Measurements from ENCODE around the gene RAB28.

Gene RAB28

GRCh38 chr4:13347517-13348125, 136.5 kb downstream of the RAB28 start:
- Histone ChIP-seq H3K4me3 (ENCODE audit: low read length, poor library complexity, severe bottlenecking) (no peak overlapping the region), H3K79me2 (ENCODE audit: insufficient read depth, low read length) (no peaks in the 10 kb centered on the region), H3F3A (ENCODE audit: low read depth) (no peaks in the 10 kb centered on the region), H3K9me3 (ENCODE audit: insufficient read depth, low read depth, low read length) (no peaks in the 10 kb centered on the region), H3K4me2 (ENCODE audit: low read depth, low read length, poor library complexity, severe bottlenecking) (no peak overlapping the region), H3K9ac (ENCODE audit: low read depth, low read length, poor library complexity, severe bottlenecking) (no peak overlapping the region), H3K4me1 (ENCODE audit: insufficient read depth, low read length, poor library complexity, severe bottlenecking) (no peaks in the 10 kb centered on the region), H3K9me2 (replicated peaks; ENCODE audit: low read depth, low read length) (no peaks in the 10 kb centered on the region), H3K27me3 (ENCODE audit: insufficient read depth, low read length, poor library complexity, severe bottlenecking) (no peaks in the 10 kb centered on the region), H4K20me1 (ENCODE audit: insufficient read depth, low read length, poor library complexity, severe bottlenecking) (no peaks in the 10 kb centered on the region), H2AFZ (ENCODE audit: low read length) (no peak overlapping the region), H3K36me3 (ENCODE audit: insufficient read depth, low read length) (no peaks in the 10 kb centered on the region)
- TF ChIP-seq CTCF (conservative IDR thresholded peaks at IDR 0.05; ENCODE audit: low read length) (no peak), EZH2phosphoT487 (IDR thresholded peaks at IDR 0.05; ENCODE audit: borderline replicate concordance) (no peak)

GRCh38 chr4:13344216-13344615, 139.9 kb downstream of the RAB28 start:
- no peaks in the 10 kb centered on the region for H3K9me2 ChIP-seq (replicated peaks; ENCODE audit: low read depth, low read length)
- H4K20me1 ChIP-seq (ENCODE audit: insufficient read depth, low read length, poor library complexity, severe bottlenecking), result no peaks in the 10 kb centered on the region
- no peaks in the 10 kb centered on the region for H3K9me3 ChIP-seq (ENCODE audit: insufficient read depth, low read depth, low read length)
- H3K27me3 ChIP-seq (ENCODE audit: insufficient read depth, low read length, poor library complexity, severe bottlenecking), result no peaks in the 10 kb centered on the region
- H3K4me1 ChIP-seq (ENCODE audit: insufficient read depth, low read length, poor library complexity, severe bottlenecking), result no peaks in the 10 kb centered on the region
- TF ChIP-seq EZH2phosphoT487 (IDR thresholded peaks at IDR 0.05; ENCODE audit: borderline replicate concordance) (no peak), CTCF (conservative IDR thresholded peaks at IDR 0.05; ENCODE audit: low read length) (no peak)
- H3K4me2 ChIP-seq (ENCODE audit: low read depth, low read length, poor library complexity, severe bottlenecking), result no peak overlapping the region
- H3K36me3 ChIP-seq (ENCODE audit: insufficient read depth, low read length), result no peaks in the 10 kb centered on the region
- no peaks in the 10 kb centered on the region for H3K79me2 ChIP-seq (ENCODE audit: insufficient read depth, low read length)
- H3F3A ChIP-seq (ENCODE audit: low read depth), result no peaks in the 10 kb centered on the region
- H3K4me3 ChIP-seq (ENCODE audit: low read length, poor library complexity, severe bottlenecking), result no peak overlapping the region
- no peak overlapping the region for H2AFZ ChIP-seq (ENCODE audit: low read length)
- no peak overlapping the region for H3K9ac ChIP-seq (ENCODE audit: low read depth, low read length, poor library complexity, severe bottlenecking)

GRCh38 chr4:13340672-13341071, 143.5 kb downstream of the RAB28 start:
- Histone ChIP-seq H3K36me3 (ENCODE audit: insufficient read depth, low read length) (no peaks in the 10 kb centered on the region), H3K9me3 (ENCODE audit: insufficient read depth, low read depth, low read length) (no peaks in the 10 kb centered on the region), H3K9ac (ENCODE audit: low read depth, low read length, poor library complexity, severe bottlenecking) (no peak overlapping the region), H3K4me1 (ENCODE audit: insufficient read depth, low read length, poor library complexity, severe bottlenecking) (no peaks in the 10 kb centered on the region), H3K4me2 (ENCODE audit: low read depth, low read length, poor library complexity, severe bottlenecking) (no peak overlapping the region), H3K9me2 (replicated peaks; ENCODE audit: low read depth, low read length) (no peaks in the 10 kb centered on the region), H3K27me3 (ENCODE audit: insufficient read depth, low read length, poor library complexity, severe bottlenecking) (no peaks in the 10 kb centered on the region), H3F3A (ENCODE audit: low read depth) (no peaks in the 10 kb centered on the region), H3K79me2 (ENCODE audit: insufficient read depth, low read length) (no peaks in the 10 kb centered on the region), H2AFZ (ENCODE audit: low read length) (no peak overlapping the region), H3K4me3 (ENCODE audit: low read length, poor library complexity, severe bottlenecking) (no peak overlapping the region), H4K20me1 (ENCODE audit: insufficient read depth, low read length, poor library complexity, severe bottlenecking) (no peaks in the 10 kb centered on the region)
- TF ChIP-seq CTCF (conservative IDR thresholded peaks at IDR 0.05; ENCODE audit: low read length) (no peak), EZH2phosphoT487 (IDR thresholded peaks at IDR 0.05; ENCODE audit: borderline replicate concordance) (no peak)

Data from Loucy (cell line).